ENCODE measurements around the gene TRIP6.

DNA sequence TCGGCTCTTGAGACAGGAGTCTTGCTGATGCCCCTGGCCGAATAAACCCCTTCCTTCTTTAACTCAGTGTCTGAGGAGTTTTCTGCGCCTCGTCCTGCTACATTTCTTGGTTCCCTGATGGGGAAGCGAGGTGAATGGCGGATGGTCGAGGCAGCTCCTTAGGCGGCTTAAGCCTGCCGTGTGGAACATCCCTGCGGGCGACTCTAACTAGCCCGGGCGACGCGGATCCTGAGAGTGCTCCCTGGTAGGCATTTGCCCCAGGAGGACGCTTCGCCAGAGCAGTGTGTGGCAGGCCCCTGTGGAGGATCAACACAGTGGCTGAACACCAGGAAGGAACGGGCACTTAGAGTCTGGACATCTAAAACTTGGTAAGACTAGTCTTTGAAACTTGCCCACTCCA, 27.8 kb upstream of the TRIP6 start:
- TF ChIP-seq CTCF (conservative IDR thresholded peaks at IDR 0.05; ENCODE audit: low read depth, low read length) (no peak), EZH2 (IDR thresholded peaks at IDR 0.05; ENCODE audit: borderline replicate concordance, low read depth, low read length, poor library complexity, severe bottlenecking) (no peak)
